ENCODE measurements around the gene ARHGAP26.

DNA sequence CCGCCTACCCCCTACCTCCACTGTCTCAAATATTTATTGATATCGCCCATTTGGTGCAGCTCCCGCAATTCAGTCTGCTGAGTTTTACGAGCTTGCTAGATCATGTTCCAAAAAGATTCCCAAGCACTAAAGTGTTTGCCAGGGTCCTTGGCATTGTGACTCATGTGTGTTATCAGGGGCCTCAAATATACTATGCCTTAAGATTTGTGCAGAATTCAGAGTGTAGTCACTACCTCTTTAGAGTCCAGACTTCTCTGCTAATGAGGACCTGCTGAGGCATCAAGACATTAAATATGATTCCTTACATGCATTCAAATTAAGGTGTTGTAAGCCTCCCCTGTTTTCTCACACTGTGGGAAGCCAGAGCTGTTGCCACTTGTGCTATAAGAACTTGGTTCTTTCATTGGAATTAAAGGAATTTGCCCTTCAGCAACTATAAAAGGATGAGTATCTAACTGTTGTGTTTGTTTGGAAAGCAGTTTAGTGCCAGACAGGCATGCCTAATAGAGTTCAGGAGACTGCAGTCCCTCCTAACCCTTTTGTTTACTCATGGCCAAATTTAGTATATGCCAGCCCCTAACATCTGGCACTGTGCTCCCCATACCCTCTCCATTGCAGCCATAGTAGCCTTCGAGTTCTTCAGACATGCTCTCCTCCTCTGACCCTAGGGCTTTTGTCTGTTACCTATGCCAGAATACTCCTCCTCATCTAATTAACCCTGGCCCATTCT lies 316.9 kb downstream of the ARHGAP26 start:
- TF ChIP-seq EP300 (IDR thresholded peaks at IDR 0.05) (no peak), POLR2A (IDR thresholded peaks at IDR 0.05; ENCODE audit: low read depth) (no peak), POLR2AphosphoS5 (IDR thresholded peaks at IDR 0.05) (no peak)
- TF ChIP-seq, protein P1, sequence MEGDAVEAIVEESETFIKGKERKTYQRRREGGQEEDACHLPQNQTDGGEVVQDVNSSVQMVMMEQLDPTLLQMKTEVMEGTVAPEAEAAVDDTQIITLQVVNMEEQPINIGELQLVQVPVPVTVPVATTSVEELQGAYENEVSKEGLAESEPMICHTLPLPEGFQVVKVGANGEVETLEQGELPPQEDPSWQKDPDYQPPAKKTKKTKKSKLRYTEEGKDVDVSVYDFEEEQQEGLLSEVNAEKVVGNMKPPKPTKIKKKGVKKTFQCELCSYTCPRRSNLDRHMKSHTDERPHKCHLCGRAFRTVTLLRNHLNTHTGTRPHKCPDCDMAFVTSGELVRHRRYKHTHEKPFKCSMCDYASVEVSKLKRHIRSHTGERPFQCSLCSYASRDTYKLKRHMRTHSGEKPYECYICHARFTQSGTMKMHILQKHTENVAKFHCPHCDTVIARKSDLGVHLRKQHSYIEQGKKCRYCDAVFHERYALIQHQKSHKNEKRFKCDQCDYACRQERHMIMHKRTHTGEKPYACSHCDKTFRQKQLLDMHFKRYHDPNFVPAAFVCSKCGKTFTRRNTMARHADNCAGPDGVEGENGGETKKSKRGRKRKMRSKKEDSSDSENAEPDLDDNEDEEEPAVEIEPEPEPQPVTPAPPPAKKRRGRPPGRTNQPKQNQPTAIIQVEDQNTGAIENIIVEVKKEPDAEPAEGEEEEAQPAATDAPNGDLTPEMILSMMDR (IDR thresholded peaks at IDR 0.05), result no peak
